ENCODE measurements around the gene FBLN2. TPM values are rescaled to one million over a fixed set of nuclear protein-coding genes. Genes with fewer than 3 reads are reported as not detected.

Gene FBLN2
- total RNA-seq, 1 donor from 2014 or later: 33.5 TPM

GRCh38 chr3:13605555-13605954 lies 56.6 kb downstream of the FBLN2 start:
- no peak for DNase-seq

- DNase-seq: no peak
These were observed 59.1 kb downstream of the FBLN2 start for GRCh38 chr3:13607821-13608597.

- no peak for DNase-seq
These were observed 60.2 kb downstream of the FBLN2 start for GRCh38 chr3:13608969-13609725.

- no peak for DNase-seq
These were observed 61.2 kb downstream of the FBLN2 start for GRCh38 chr3:13610006-13610570.

GRCh38 chr3:13611221-13611620 lies 62.3 kb downstream of the FBLN2 start:
- DNase-seq: no peak

- DNase-seq: no peak
These were observed 63.9 kb downstream of the FBLN2 start for GRCh38 chr3:13612829-13613228.

GRCh38 chr3:13613343-13614190 lies 64.6 kb downstream of the FBLN2 start:
- no peak for DNase-seq

- DNase-seq: no peak
These were observed 65.7 kb downstream of the FBLN2 start for GRCh38 chr3:13614607-13615006.

GRCh38 chr3:13615019-13615528 lies 66.1 kb downstream of the FBLN2 start:
- DNase-seq: no peak

- DNase-seq: no peak
These were observed 67.4 kb downstream of the FBLN2 start for GRCh38 chr3:13616359-13616758.

GRCh38 chr3:13617097-13617738 lies 68.3 kb downstream of the FBLN2 start:
- DNase-seq: no peak

GRCh38 chr3:13617981-13618380 lies 69.1 kb downstream of the FBLN2 start:
- DNase-seq: no peak

- DNase-seq: no peak
These were observed 69.9 kb downstream of the FBLN2 start for GRCh38 chr3:13618836-13619235.

GRCh38 chr3:13619661-13620230 lies 70.8 kb downstream of the FBLN2 start:
- DNase-seq: no peak

- no peak for DNase-seq
These were observed 71.4 kb downstream of the FBLN2 start for GRCh38 chr3:13620281-13620680.

GRCh38 chr3:13620776-13621365 lies 71.9 kb downstream of the FBLN2 start:
- DNase-seq: no peak

GRCh38 chr3:13621381-13622221 lies 72.7 kb downstream of the FBLN2 start:
- DNase-seq: no peak

GRCh38 chr3:13622356-13622755 lies 73.4 kb downstream of the FBLN2 start:
- no peak for DNase-seq

- peak; percentile 32 for DNase-seq
These were observed 74.3 kb downstream of the FBLN2 start for GRCh38 chr3:13623101-13623654.

- no peak for DNase-seq
These were observed 75.1 kb downstream of the FBLN2 start for GRCh38 chr3:13624021-13624420.
